Hematopoietic multipotent progenitor cell treated with erythropoietin and hydrocortisone succinate and interleukin-3 and kit ligand, for 4 days (in vitro differentiated cells): ENCODE results near the gene KDM4B.
"Not testable (repeated sequence)": the region's sequence is repeated elsewhere in the genome, so short reads cannot be mapped to it uniquely, and the experiment has no call there.

Experiments used
- DNase-seq: peaks from one replicate; pipeline ENCODE4 v3.0.0-alpha.2; 2015

The KDM4B gene

GRCh38 chr19:5186293-5187050 is 217.6 kb downstream of the KDM4B start:
- no peak for DNase-seq

- no peak for DNase-seq
Observed at GRCh38 chr19:5188548-5189317, 219.8 kb downstream of the KDM4B start.

- peak; percentile 44 for DNase-seq
Observed at GRCh38 chr19:5189318-5189607, 220.3 kb downstream of the KDM4B start.

- DNase-seq: peak; percentile 15
Observed at GRCh38 chr19:5191091-5191490, 222.2 kb downstream of the KDM4B start.

GRCh38 chr19:5192568-5192967 is 223.7 kb downstream of the KDM4B start:
- no peak for DNase-seq

- DNase-seq: no peak
Observed at GRCh38 chr19:5193192-5193591, 224.3 kb downstream of the KDM4B start.

GRCh38 chr19:5194641-5195040 is 225.7 kb downstream of the KDM4B start:
- DNase-seq: no peak

GRCh38 chr19:5195587-5195986 is 226.7 kb downstream of the KDM4B start:
- not testable (repeated sequence) for DNase-seq

- DNase-seq: no peak
Observed at GRCh38 chr19:5196832-5197231, 227.9 kb downstream of the KDM4B start.

- no peak for DNase-seq
Observed at GRCh38 chr19:5200844-5201243, 231.9 kb downstream of the KDM4B start.

GRCh38 chr19:5202553-5202952 is 233.6 kb downstream of the KDM4B start:
- DNase-seq: no peak
